Lower leg skin (tissue), 4 donors: Measurements from ENCODE around the gene PFDN1. TPM values are rescaled to one million over a fixed set of nuclear protein-coding genes. Genes with fewer than 3 reads are reported as not detected.

ENCODE experiments used
- DNase-seq, 2 donors: peaks; one replicate each; pipeline ENCODE4 v3.0.0-alpha.2; 2019; ENCODE audit warnings: low spot score in 2 of 2
- H3K4me3 ChIP-seq: fragments of 200-600 bp; sonication (generic); 2 replicates; pipeline ENCODE4 v1.5.1; 2017; ENCODE audit warnings: mild to moderate bottlenecking, low read depth; ENCODE audit not compliant: poor library complexity, severe bottlenecking
- POLR2A ChIP-seq, 2 donors: fragments of 450-650 bp; IDR thresholded peaks; one replicate each; pipeline ENCODE4 v1.6.1; 2016 to 2017; ENCODE audit warnings: antibody characterized with exemption in 2 of 2, mild to moderate bottlenecking in 1 of 2, moderate library complexity in 1 of 2
- WGBS, 2 donors: methylation state at CpG; one replicate each; pipeline ENCODE4 v1.1.5; 2018; 5-methylcytosine and 5-hydroxymethylcytosine counted together
- intact Hi-C: fragments of 100-400 bp; cut with DNase I; formaldehyde crosslinking; loops from one replicate; pipeline ENCODE4 v1.15.0; 2023; ENCODE audit warnings: low total_unique reads
- total RNA-seq, 4 donors: library from RNA; depleted of rRNA; stranded (reverse); fragments of >200 nt; gene quantifications; one replicate each; pipeline ENCODE4 v1.1.0, GENCODE V29; 2016
- TF ChIP-seq, protein P1 (sequence below), 3 donors: fragments of 450-650 bp; IDR thresholded peaks; one replicate each; pipeline ENCODE4 v1.5.1; 2016; ENCODE audit warnings: antibody characterized with exemption in 3 of 3, mild to moderate bottlenecking in 3 of 3, moderate library complexity in 2 of 3

PFDN1 gene
- total RNA-seq, 4 donors from 2014 or later = 43.3 to 78.6 (median 59.7) TPM

DNA sequence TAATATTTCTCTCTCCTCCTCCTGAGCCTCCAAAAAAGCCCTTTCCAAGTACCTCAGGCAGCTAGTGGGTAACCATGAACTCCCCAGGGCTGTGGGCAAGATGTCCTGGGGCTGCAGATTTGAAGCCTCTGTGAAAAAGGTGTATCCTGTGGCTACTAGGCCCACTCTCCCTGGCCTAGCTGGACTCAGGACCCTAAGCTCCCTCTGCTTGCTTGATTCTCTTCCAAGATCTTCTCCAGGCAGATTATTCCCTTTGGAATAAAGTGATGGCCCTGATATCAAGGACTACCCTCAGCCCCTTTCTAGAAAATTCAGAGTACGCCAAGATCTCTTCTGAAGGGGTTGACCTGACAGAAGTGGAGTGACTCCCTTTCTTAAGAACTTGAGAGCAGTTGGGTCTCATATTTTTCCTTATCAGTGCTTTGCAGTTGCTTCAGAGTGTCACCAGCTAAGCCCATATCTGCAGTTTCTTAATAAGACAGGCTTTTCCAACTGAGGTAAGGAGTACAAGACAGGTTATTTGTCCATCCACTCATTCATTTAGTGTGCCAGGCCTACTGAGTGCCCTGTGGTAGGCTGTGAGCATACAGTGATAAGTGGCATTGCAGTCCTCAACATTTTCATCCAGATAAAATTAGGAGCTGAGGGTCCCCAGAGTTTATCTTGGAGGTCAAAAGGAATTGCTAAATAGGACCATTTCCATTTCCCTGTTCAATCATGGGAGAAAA lies 85.4 kb downstream of the PFDN1 start:
- TF ChIP-seq, protein P1, sequence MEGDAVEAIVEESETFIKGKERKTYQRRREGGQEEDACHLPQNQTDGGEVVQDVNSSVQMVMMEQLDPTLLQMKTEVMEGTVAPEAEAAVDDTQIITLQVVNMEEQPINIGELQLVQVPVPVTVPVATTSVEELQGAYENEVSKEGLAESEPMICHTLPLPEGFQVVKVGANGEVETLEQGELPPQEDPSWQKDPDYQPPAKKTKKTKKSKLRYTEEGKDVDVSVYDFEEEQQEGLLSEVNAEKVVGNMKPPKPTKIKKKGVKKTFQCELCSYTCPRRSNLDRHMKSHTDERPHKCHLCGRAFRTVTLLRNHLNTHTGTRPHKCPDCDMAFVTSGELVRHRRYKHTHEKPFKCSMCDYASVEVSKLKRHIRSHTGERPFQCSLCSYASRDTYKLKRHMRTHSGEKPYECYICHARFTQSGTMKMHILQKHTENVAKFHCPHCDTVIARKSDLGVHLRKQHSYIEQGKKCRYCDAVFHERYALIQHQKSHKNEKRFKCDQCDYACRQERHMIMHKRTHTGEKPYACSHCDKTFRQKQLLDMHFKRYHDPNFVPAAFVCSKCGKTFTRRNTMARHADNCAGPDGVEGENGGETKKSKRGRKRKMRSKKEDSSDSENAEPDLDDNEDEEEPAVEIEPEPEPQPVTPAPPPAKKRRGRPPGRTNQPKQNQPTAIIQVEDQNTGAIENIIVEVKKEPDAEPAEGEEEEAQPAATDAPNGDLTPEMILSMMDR (IDR thresholded peaks at IDR 0.05) = no peak
- no peak for TF ChIP-seq POLR2A (IDR thresholded peaks at IDR 0.05)
- intact Hi-C loops = no loop called here
- 100% methylated on average over 1 of the region's 1 CpG for whole genome bisulfite sequencing, 2 donors
- H3K4me3 ChIP-seq = no peak overlapping the region
- DNase-seq = no peak

DNA sequence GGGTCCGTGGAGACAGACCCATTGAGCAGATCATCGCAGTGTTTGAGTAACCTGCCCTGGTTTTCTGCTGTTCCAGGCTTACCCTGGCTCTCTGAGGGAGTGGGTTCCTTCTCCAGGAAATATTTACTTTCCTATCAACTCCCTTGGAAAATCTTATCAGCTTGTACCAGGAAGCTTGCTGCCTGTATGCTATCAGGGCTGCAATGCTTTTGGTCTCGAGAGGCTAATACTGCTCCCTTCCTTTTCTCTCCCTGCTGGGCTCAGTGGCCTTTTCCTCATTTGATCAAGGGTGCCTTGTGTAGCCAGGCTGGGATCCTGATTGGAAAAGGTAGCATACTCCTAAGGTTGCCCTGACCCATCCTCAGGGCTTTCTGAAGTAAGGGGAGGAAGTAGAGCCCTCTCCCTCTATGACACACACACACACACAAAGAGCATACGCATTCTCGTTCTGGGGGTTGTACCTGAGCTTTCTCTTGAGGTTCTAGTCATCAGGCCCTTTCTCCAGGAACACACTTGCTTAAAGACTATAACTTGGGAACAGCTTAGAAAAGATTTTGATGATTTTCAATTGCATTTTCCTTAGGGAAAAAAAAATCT lies 86.3 kb downstream of the PFDN1 start:
- H3K4me3 ChIP-seq = no peak overlapping the region
- intact Hi-C loops = no loop called here
- TF ChIP-seq POLR2A (IDR thresholded peaks at IDR 0.05) = no peak
- TF ChIP-seq, protein P1 (IDR thresholded peaks at IDR 0.05) = no peak
- no peak for DNase-seq
- WGBS, 2 donors = 83 to 85% methylated on average over 5 of the region's 5 CpGs

DNA sequence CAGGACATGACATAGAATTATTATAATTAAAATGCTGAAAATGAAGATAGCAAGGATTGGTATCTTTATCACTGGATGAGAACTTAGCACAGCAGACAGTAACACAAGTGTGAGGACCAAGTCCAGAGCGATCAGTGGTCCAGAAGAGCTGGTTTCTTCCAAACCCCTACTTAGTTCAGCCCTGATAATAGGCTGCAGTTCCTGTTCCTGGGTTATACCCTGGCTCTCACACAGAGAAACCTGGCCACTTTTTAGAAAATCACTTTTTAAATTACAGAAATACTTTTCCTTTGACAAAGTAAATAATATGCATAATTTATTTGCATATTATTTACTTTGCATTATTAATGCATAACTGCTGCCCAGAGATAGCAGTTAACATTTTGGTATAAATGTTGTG lies 87.6 kb downstream of the PFDN1 start:
- TF ChIP-seq POLR2A (IDR thresholded peaks at IDR 0.05) = no peak
- TF ChIP-seq, protein P1 (IDR thresholded peaks at IDR 0.05) = no peak
- no peak for DNase-seq
- intact Hi-C loops = no loop called here
- no peak overlapping the region for H3K4me3 ChIP-seq
- 86 to 93% methylated on average over 1 of the region's 1 CpG for WGBS, 2 donors

DNA sequence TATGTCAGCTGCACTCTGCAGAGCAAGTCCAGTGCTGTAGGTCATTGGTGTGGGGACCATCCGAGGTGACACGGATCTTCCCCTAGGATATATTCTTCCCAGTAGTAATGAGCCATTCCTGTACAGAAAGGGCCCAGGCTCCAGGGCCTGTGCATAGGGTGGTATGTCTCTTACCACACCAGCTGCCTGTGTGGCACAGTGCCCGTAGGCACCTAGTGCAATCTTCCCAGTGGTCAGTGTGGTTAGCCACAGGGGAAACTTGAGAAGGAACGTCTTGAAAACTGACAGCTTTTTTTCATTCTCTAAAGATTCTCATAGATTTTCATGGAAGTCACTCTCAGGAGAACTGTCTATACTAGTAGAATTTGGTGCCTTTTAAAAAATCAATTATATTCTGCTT lies 88.1 kb downstream of the PFDN1 start:
- TF ChIP-seq, protein P1 (IDR thresholded peaks at IDR 0.05) = no peak
- TF ChIP-seq POLR2A (IDR thresholded peaks at IDR 0.05) = no peak
- DNase-seq = no peak
- no peak overlapping the region for H3K4me3 ChIP-seq
- 71 to 73% methylated on average over 4 of the region's 4 CpGs for WGBS, 2 donors
- intact Hi-C loops = no loop called here

DNA sequence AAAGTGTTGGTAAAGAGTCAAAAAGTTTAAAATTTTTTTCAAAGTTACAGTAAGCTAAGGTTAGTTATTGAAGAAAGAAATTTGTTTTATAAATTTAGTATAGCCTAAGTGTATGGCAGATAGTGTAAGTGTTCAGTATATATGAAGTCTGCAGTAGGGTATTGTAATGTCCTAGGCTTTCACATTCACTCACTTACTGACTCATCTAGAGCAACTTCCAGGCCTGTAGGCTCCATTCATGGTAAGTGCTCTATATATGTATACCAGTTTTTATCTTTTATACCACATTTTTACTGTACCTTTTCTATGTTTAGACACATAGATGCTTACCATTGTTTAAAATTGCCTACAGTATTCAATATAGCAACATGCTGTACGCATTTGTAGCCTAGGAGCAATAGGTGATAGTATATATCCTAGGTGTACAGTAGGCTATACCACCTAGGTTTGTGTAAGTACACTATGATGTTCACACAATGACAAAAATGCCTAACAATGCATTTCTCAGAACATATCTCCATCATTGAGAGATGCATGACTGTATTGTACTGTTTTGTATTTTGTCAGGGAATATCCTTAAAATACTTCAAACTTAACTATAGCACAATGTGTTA lies 89.4 kb downstream of the PFDN1 start:
- no peak for DNase-seq
- no peak overlapping the region for H3K4me3 ChIP-seq
- intact Hi-C loops = no loop called here
- WGBS, 2 donors = 88 to 100% methylated on average over 1 of the region's 1 CpG
- TF ChIP-seq POLR2A (IDR thresholded peaks at IDR 0.05) = no peak
- TF ChIP-seq, protein P1 (IDR thresholded peaks at IDR 0.05) = no peak
